Fibroblast of lung (primary cell): ENCODE data around the gene MLN. TPM values are rescaled to one million over a fixed set of nuclear protein-coding genes. Genes with fewer than 3 reads are reported as not detected.

Source experiments
- DNase-seq, 2 donors: peaks; one replicate each; pipeline versions ENCODE4 v3.0.0 to v3.0.0-alpha.2; 2010; ENCODE audit warnings: low read depth in 2 of 2
- H2AFZ ChIP-seq: 2 replicates; pipeline ENCODE4 v1.5.1; 2012; ENCODE audit warnings: low read length, control low read depth, inconsistent platforms
- H3K27ac ChIP-seq: 2 replicates; pipeline ENCODE4 v1.5.1; 2011; ENCODE audit warnings: low read length, control low read depth; ENCODE audit not compliant: insufficient read depth
- H3K27me3 ChIP-seq: 2 replicates; pipeline ENCODE4 v1.5.1; 2011; ENCODE audit warnings: mild to moderate bottlenecking, low read length; ENCODE audit not compliant: control insufficient read depth, insufficient read depth
- H3K36me3 ChIP-seq: 2 replicates; pipeline ENCODE4 v1.5.1; 2011; ENCODE audit warnings: low read length; ENCODE audit not compliant: control insufficient read depth, insufficient read depth
- H3K4me1 ChIP-seq: 2 replicates; pipeline ENCODE4 v1.5.1; 2011; ENCODE audit warnings: low read length; ENCODE audit not compliant: control insufficient read depth, insufficient read depth; ENCODE audit errors: extremely low read depth
- H3K4me2 ChIP-seq: 2 replicates; pipeline ENCODE4 v1.5.1; 2011; ENCODE audit warnings: low read length, control low read depth; ENCODE audit not compliant: insufficient read depth; ENCODE audit errors: extremely low read depth
- H3K4me3 ChIP-seq, 4 experiments: fragments of 200-600 bp in 1 of 4; sonication (generic) in 1 of 4; replicated peaks in 1 of 4; 2 replicates each; pipeline ENCODE4 v1.5.1; 2011 to 2016; ENCODE audit warnings: low read length in 4 of 4, low read depth in 3 of 4, mild to moderate bottlenecking in 3 of 4, control low read depth in 2 of 4, inconsistent platforms in 1 of 4, mixed read lengths in 1 of 4; ENCODE audit not compliant: insufficient read depth in 1 of 4; ENCODE audit errors: control extremely low read depth in 1 of 4
- H3K79me2 ChIP-seq: 2 replicates; pipeline ENCODE4 v1.5.1; 2012; ENCODE audit warnings: mild to moderate bottlenecking, low read length, inconsistent platforms; ENCODE audit not compliant: control insufficient read depth, insufficient read depth
- H3K9ac ChIP-seq: 2 replicates; pipeline ENCODE4 v1.5.1; 2011; ENCODE audit warnings: mild to moderate bottlenecking, low read length, control low read depth; ENCODE audit not compliant: insufficient read depth
- H3K9me3 ChIP-seq: 2 replicates; pipeline ENCODE4 v1.5.1; 2012; ENCODE audit warnings: low read depth, low read length; ENCODE audit not compliant: control insufficient read depth, insufficient read depth
- H4K20me1 ChIP-seq: 2 replicates; pipeline ENCODE4 v1.5.1; 2011; ENCODE audit warnings: low read length; ENCODE audit not compliant: control insufficient read depth, insufficient read depth; ENCODE audit errors: extremely low read depth
- EZH2 ChIP-seq: IDR thresholded peaks from 2 replicates; pipeline ENCODE4 v1.5.1; 2012; ENCODE audit warnings: low read length, control low read depth, mild to moderate bottlenecking; ENCODE audit errors: missing control alignments
- polyA plus RNA-seq, 2 donors: library from polyadenylated mRNA; depleted of rRNA in 1 of 2; stranded (reverse) in 1 of 2; unstranded in 1 of 2; fragments of >200 nt; gene quantifications; 2 replicates each; pipeline ENCODE4 v1.2.1, GENCODE V29; 2011 to 2012; ENCODE audit warnings: missing spikeins in 1 of 2
- total RNA-seq: library from RNA; depleted of rRNA; stranded (reverse); fragments of >200 nt; gene quantifications from 2 replicates; pipeline ENCODE4 v1.2.1, GENCODE V29; 2014
- TF ChIP-seq, protein P1 (sequence below), 2 donors: IDR thresholded peaks in 1 of 2; conservative IDR thresholded peaks in 1 of 2; 1 replicate in 1 of 2; 2 replicates in 1 of 2; pipeline ENCODE4 v1.5.1; 2011 to 2012; ENCODE audit warnings: low read length in 2 of 2, control low read depth in 1 of 2, inconsistent platforms in 1 of 2, low read depth in 1 of 2, mild to moderate bottlenecking in 1 of 2

Gene MLN
- total and polyA plus RNA-seq, 2 donors (not counting 1 experiment from before 2014, with no cell fraction given): not detected

DNA sequence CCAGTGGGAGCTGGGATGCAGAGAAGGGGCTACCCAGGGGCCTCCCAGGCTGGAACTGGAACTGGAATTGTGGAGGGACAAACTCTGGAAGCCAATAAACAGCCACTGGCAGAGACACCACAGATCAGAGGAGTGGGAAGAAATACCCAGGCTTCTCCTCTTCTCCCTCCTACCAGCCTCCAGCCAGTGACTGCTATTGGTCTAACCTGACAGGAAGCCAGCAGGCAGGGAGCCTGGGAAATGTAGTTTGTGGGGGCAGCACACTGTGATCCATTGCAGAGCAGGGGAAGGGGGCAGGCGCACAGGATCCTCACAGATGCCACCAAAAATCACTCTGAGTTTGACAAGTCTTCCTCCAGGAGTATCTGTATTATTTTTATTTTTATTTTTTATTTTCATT lies 12.1 kb upstream of the MLN start:
- Histone ChIP-seq H3K27ac (no peak overlapping the region), H3K79me2 (no peaks in the 10 kb centered on the region), H3K9ac (no peak overlapping the region), H3K4me2 (no peak overlapping the region), H3K4me3 (no peak overlapping the region), H3K4me1 (no peaks in the 10 kb centered on the region), H3K36me3 (no peaks in the 10 kb centered on the region), H3K9me3 (no peaks in the 10 kb centered on the region), H2AFZ (no peak overlapping the region), H4K20me1 (no peaks in the 10 kb centered on the region), H3K27me3 (peaks cover 22% of the 10 kb centered on the region)
- TF ChIP-seq, protein P1, sequence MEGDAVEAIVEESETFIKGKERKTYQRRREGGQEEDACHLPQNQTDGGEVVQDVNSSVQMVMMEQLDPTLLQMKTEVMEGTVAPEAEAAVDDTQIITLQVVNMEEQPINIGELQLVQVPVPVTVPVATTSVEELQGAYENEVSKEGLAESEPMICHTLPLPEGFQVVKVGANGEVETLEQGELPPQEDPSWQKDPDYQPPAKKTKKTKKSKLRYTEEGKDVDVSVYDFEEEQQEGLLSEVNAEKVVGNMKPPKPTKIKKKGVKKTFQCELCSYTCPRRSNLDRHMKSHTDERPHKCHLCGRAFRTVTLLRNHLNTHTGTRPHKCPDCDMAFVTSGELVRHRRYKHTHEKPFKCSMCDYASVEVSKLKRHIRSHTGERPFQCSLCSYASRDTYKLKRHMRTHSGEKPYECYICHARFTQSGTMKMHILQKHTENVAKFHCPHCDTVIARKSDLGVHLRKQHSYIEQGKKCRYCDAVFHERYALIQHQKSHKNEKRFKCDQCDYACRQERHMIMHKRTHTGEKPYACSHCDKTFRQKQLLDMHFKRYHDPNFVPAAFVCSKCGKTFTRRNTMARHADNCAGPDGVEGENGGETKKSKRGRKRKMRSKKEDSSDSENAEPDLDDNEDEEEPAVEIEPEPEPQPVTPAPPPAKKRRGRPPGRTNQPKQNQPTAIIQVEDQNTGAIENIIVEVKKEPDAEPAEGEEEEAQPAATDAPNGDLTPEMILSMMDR (conservative IDR thresholded peaks at IDR 0.05 in 1 of 2, IDR thresholded peaks at IDR 0.05 in 1 of 2; ENCODE audit: low read depth in 1 of 2, low read length in 2 of 2): no peak
- TF ChIP-seq EZH2: no peak
- peak in 1 of 2 donors; percentile 11 for DNase-seq

DNA sequence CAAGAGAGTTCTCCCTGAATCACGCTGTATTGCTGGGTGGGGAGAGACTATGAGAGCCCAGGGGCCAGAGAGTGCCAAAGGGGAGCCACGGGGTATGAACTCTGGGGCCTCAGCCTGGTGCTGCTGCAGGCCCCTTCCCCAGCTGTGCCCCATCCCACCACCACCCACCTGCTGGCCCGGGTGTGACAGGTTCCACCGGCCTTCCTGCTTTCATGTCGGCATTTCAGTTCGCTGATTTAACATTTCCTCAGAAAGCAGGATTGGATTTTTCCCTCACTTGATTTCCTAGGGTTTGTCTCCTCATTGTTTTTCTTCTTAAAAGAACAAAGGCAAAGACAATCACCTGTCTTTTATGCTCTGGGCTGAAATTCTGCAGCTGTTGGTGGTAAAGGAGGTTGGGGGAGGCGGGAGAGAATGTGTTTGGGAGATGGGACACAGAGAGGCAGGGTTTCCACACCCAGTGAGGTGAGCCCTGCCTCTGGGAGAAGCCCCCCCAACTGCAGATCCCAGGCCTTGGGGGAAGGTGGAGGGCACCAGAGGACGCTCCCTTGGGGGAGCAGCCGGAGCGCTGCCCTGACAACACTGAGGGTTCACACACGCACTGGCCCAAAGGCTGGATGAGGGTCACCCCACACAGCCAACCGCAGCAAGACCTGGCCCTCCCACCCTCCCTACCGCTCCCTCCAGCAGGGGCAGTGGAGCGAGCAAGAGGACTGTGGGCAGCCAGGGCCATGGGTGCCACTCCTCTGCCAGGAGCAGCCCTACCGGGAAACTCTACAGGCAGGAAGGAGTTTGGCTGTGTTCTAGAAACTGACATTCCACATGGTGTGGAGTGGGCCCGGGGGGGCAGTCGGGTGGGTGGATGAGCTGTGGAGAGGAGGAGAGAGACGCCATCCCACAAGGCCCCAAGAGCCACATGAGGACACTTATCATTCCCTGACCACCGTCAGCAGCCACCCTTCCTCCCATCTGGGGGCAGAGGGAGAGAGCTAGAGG lies 10.5 kb upstream of the MLN start:
- Histone ChIP-seq H3K4me3 (no peak overlapping the region), H2AFZ (no peak overlapping the region), H3K4me2 (no peak overlapping the region), H3K27me3 (peaks cover 23% of the 10 kb centered on the region), H3K79me2 (no peaks in the 10 kb centered on the region), H3K9me3 (no peaks in the 10 kb centered on the region), H3K27ac (no peak overlapping the region), H3K4me1 (no peaks in the 10 kb centered on the region), H3K36me3 (no peaks in the 10 kb centered on the region), H3K9ac (no peak overlapping the region), H4K20me1 (no peaks in the 10 kb centered on the region)
- DNase-seq: no peak
- no peak for TF ChIP-seq EZH2
- TF ChIP-seq, protein P1 (conservative IDR thresholded peaks at IDR 0.05 in 1 of 2, IDR thresholded peaks at IDR 0.05 in 1 of 2; ENCODE audit: low read depth in 1 of 2, low read length in 2 of 2): no peak

DNA sequence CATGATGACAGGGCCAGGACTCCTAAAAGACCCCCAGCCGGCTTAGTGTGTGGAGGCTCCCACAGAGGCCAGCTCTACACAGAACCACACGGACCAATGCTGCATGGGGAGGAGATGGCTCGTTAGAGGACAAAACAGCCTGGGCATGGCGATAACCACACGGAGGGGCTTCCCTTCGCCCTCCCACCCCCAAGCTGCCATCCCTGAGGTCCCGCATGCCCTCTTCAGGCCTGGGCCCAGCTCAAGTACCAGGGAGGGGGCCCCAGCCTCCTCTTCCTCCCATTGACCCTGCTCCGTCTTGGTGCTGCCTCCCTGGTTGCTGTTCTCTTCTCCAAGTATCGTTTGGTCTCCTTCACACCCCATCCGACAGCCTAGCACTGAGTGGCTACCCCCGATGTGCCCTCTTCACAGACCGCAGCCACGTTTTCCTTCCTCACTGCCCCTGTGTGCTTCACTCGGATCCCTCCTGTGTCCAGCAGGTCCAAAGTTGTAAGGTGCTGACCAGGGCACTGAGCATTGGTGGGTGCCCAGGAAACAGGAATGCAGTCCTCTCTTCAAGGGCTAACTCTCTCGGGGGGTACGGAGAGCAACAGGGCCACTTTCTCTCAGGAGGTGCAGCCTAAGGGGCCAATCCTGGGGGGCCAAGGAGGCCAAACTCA lies 9.6 kb upstream of the MLN start:
- no peak overlapping the region for H3K27ac ChIP-seq
- no peaks in the 10 kb centered on the region for H3K79me2 ChIP-seq
- H3K36me3 ChIP-seq: no peaks in the 10 kb centered on the region
- H3K27me3 ChIP-seq: peaks cover 30% of the 10 kb centered on the region
- DNase-seq: no peak
- H2AFZ ChIP-seq: no peak overlapping the region
- no peaks in the 10 kb centered on the region for H3K4me1 ChIP-seq
- no peaks in the 10 kb centered on the region for H3K9me3 ChIP-seq
- H4K20me1 ChIP-seq: no peaks in the 10 kb centered on the region
- H3K9ac ChIP-seq: no peak overlapping the region
- H3K4me3 ChIP-seq: no peak overlapping the region
- TF ChIP-seq EZH2: no peak
- TF ChIP-seq, protein P1 (conservative IDR thresholded peaks at IDR 0.05 in 1 of 2, IDR thresholded peaks at IDR 0.05 in 1 of 2; ENCODE audit: low read depth in 1 of 2, low read length in 2 of 2): no peak
- no peak overlapping the region for H3K4me2 ChIP-seq
